Spleen (tissue), 7 donors: ENCODE results near the gene CEP164.

Experiments
- CTCF ChIP-seq, 11 experiments: fragments of 200-600 bp in 7 of 11; fragments of 450-650 bp in 4 of 11; sonication (generic) in 4 of 11; IDR thresholded peaks in 8 of 11; conservative IDR thresholded peaks in 3 of 11; 1 replicate in 7 of 11; 2 replicates in 4 of 11; pipeline versions ENCODE4 v1.4.0 to v1.8.0; 2016 to 2021; ENCODE audit warnings: antibody characterized with exemption in 11 of 11, inconsistent platforms in 4 of 11, mild to moderate bottlenecking in 1 of 11
- POLR2A ChIP-seq, 3 donors: fragments of 450-650 bp; IDR thresholded peaks; one replicate each; pipeline ENCODE4 v1.5.1; 2017; ENCODE audit warnings: antibody characterized with exemption in 3 of 3, mild to moderate bottlenecking in 1 of 3
- POLR2AphosphoS5 ChIP-seq, 3 donors: sonication (generic); formaldehyde crosslinking; IDR thresholded peaks; one replicate each; pipeline ENCODE4 v1.5.1; 2017; ENCODE audit warnings: antibody characterized with exemption in 3 of 3
- donor health status: DM: no; HTN: no; CAD: no; lungs with moderate emphysema.
- donor health status: DM: no; HTN: no; CAD: no.
- donor health status: DM: no; HTN: no; CAD: no.

GRCh38 chr11:117286588-117286987 lies 41.1 kb upstream of the CEP164 start:
- TF ChIP-seq POLR2A (IDR thresholded peaks at IDR 0.05) = no peak
- TF ChIP-seq CTCF (IDR thresholded peaks at IDR 0.05 in 8 of 11, conservative IDR thresholded peaks at IDR 0.05 in 3 of 11) = no peak
- TF ChIP-seq POLR2AphosphoS5 (IDR thresholded peaks at IDR 0.05) = no peak
